Measurements from ENCODE around the gene FATE1. TPM values are rescaled to one million over a fixed set of nuclear protein-coding genes. Genes with fewer than 3 reads are reported as not detected.

Gene FATE1
- total RNA-seq, 1 donor from 2014 or later, result not detected

- no peaks in the 10 kb centered on the region for H3K36me3 Mint-ChIP-seq (ENCODE audit: unreplicated experiment)
- H3K27me3 Mint-ChIP-seq (ENCODE audit: unreplicated experiment), result no peaks in the 10 kb centered on the region
- H3K4me3 Mint-ChIP-seq (ENCODE audit: unreplicated experiment), result no peak overlapping the region
These were observed 15.3 kb upstream of the FATE1 start for GRCh38 chrX:151700581-151700980.

GRCh38 chrX:151701071-151701470, 14.8 kb upstream of the FATE1 start:
- Mint-ChIP-seq H3K27ac (ENCODE audit: unreplicated experiment) (no peak overlapping the region), H3K4me1 (ENCODE audit: low read depth, unreplicated experiment) (peaks cover 7% of the 10 kb centered on the region), H3K4me3 (ENCODE audit: unreplicated experiment) (no peak overlapping the region), H3K36me3 (ENCODE audit: unreplicated experiment) (no peaks in the 10 kb centered on the region), H3K27me3 (ENCODE audit: unreplicated experiment) (no peaks in the 10 kb centered on the region), H3K9me3 (ENCODE audit: unreplicated experiment) (no peaks in the 10 kb centered on the region)
- TF ChIP-seq CTCF (IDR thresholded peaks at IDR 0.05; ENCODE audit: partially characterized antibody, unreplicated experiment), result no peak
- DNase-seq, result no peak

More at GRCh38 chrX:151700581-151700980, 15.3 kb upstream of the FATE1 start:
- Mint-ChIP-seq H3K27ac (ENCODE audit: unreplicated experiment) (no peak overlapping the region), H3K4me1 (ENCODE audit: low read depth, unreplicated experiment) (peaks cover 9% of the 10 kb centered on the region), H3K9me3 (ENCODE audit: unreplicated experiment) (peaks cover under 1% of the 10 kb centered on the region)
- TF ChIP-seq CTCF (IDR thresholded peaks at IDR 0.05; ENCODE audit: partially characterized antibody, unreplicated experiment), result no peak
- no peak for DNase-seq

- H3K27ac Mint-ChIP-seq (ENCODE audit: unreplicated experiment), result no peak overlapping the region
- H3K27me3 Mint-ChIP-seq (ENCODE audit: unreplicated experiment), result no peaks in the 10 kb centered on the region
- no peaks in the 10 kb centered on the region for H3K36me3 Mint-ChIP-seq (ENCODE audit: unreplicated experiment)
- TF ChIP-seq CTCF (IDR thresholded peaks at IDR 0.05; ENCODE audit: partially characterized antibody, unreplicated experiment), result no peak
- no peak for DNase-seq
- H3K4me1 Mint-ChIP-seq (ENCODE audit: low read depth, unreplicated experiment), result peaks cover 6% of the 10 kb centered on the region
- H3K9me3 Mint-ChIP-seq (ENCODE audit: unreplicated experiment), result no peaks in the 10 kb centered on the region
- H3K4me3 Mint-ChIP-seq (ENCODE audit: unreplicated experiment), result no peak overlapping the region
These were observed 14.3 kb upstream of the FATE1 start for GRCh38 chrX:151701531-151701930.

GRCh38 chrX:151702026-151702714, 13.7 kb upstream of the FATE1 start:
- Mint-ChIP-seq H3K27ac (ENCODE audit: unreplicated experiment) (no peak overlapping the region), H3K27me3 (ENCODE audit: unreplicated experiment) (no peaks in the 10 kb centered on the region), H3K9me3 (ENCODE audit: unreplicated experiment) (no peaks in the 10 kb centered on the region), H3K4me1 (ENCODE audit: low read depth, unreplicated experiment) (peaks cover 5% of the 10 kb centered on the region), H3K4me3 (ENCODE audit: unreplicated experiment) (no peak overlapping the region), H3K36me3 (ENCODE audit: unreplicated experiment) (no peaks in the 10 kb centered on the region)
- no peak for TF ChIP-seq CTCF (IDR thresholded peaks at IDR 0.05; ENCODE audit: partially characterized antibody, unreplicated experiment)
- no peak for DNase-seq

- Mint-ChIP-seq H3K9me3 (ENCODE audit: unreplicated experiment) (no peaks in the 10 kb centered on the region), H3K36me3 (ENCODE audit: unreplicated experiment) (no peaks in the 10 kb centered on the region), H3K27me3 (ENCODE audit: unreplicated experiment) (no peaks in the 10 kb centered on the region), H3K4me3 (ENCODE audit: unreplicated experiment) (no peak overlapping the region), H3K27ac (ENCODE audit: unreplicated experiment) (no peak overlapping the region), H3K4me1 (ENCODE audit: low read depth, unreplicated experiment) (peaks cover 5% of the 10 kb centered on the region)
- DNase-seq, result no peak
- no peak for TF ChIP-seq CTCF (IDR thresholded peaks at IDR 0.05; ENCODE audit: partially characterized antibody, unreplicated experiment)
These were observed 13.0 kb upstream of the FATE1 start for GRCh38 chrX:151702741-151703340.
